ENCODE measurements around the gene NDUFA3. TPM values are rescaled to one million over a fixed set of nuclear protein-coding genes. Genes with fewer than 3 reads are reported as not detected.

Gene NDUFA3
- total RNA-seq, 4 donors from 2014 or later, result 29.5 to 84.9 (median 60.6) TPM

DNA sequence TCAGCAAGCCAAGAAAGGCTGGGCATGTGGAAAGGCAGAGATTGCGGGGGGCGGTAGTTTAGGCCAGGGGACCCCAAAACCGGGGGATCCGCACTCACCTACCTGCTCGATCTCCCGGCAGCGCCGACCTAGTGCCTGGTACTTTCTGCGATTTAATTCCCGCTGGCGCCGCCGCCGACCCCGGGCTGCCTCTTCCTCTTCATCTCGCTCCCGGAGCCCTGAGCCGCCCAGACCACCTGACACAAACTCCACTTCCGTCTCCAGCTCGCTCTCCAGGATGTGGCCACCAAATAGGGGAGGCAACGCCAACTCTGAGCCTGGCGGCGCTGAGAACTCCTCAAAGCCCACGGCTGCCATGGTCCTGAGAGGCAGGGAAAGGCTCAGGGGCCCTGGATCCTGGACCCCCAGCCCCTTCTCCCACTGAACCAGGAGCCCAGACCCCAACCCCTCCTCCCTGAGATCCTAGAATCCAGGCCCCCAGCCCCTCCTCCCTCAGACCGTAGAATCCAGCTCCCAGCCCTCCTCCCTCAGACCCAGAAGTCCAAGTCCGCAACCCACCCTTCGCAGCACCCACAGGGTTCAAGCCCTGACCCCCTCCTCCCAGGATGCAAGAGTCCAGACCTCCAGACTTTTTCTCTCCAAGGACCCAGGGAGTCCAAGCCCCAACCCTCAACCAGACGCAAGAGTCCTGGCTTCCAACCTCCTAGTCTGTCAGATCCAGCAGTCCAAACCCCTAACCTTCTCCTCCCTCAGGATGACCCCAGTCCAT lies 11.9 kb downstream of the NDUFA3 start:
- no peaks in the 10 kb centered on the region for H3K9me3 ChIP-seq
- H3K4me3 ChIP-seq, result peak overlapping the region; percentile 69 to 98 (median 91)
- intact Hi-C loops (cut with DNase I; ENCODE audit: low total_unique reads), result loop anchor here (1.0 kb wide), 4 partner anchors 12 to 350 kb away; partner anchors contain the start of gene NDUFA3
- in situ Hi-C loops (cut with MboI; ENCODE audit: low sequenced_read_pairs in 4 of 4), result loop anchor here in 1 of 4 donors (10.0 to 25.0 kb wide), 2 partner anchors 140 to 998 kb away; partner anchors contain the start of gene PPP1R12C
- peak overlapping the region; percentile 87 to 99 (median 90) for H3K27ac ChIP-seq
- DNase-seq (no peak), ATAC-seq (no peak)
- no peaks in the 10 kb centered on the region for H3K27me3 ChIP-seq
- H3K36me3 ChIP-seq, result peaks cover 0 to 30% of the 10 kb centered on the region in 2 donors
- peaks cover 21% of the 10 kb centered on the region in 2 donors for H3K4me1 ChIP-seq
- TF ChIP-seq, protein P1, sequence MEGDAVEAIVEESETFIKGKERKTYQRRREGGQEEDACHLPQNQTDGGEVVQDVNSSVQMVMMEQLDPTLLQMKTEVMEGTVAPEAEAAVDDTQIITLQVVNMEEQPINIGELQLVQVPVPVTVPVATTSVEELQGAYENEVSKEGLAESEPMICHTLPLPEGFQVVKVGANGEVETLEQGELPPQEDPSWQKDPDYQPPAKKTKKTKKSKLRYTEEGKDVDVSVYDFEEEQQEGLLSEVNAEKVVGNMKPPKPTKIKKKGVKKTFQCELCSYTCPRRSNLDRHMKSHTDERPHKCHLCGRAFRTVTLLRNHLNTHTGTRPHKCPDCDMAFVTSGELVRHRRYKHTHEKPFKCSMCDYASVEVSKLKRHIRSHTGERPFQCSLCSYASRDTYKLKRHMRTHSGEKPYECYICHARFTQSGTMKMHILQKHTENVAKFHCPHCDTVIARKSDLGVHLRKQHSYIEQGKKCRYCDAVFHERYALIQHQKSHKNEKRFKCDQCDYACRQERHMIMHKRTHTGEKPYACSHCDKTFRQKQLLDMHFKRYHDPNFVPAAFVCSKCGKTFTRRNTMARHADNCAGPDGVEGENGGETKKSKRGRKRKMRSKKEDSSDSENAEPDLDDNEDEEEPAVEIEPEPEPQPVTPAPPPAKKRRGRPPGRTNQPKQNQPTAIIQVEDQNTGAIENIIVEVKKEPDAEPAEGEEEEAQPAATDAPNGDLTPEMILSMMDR (IDR thresholded peaks at IDR 0.05 in 4 of 5, conservative IDR thresholded peaks at IDR 0.05 in 1 of 5), result no peak
- TF ChIP-seq POLR2A (IDR thresholded peaks at IDR 0.05), result no peak

DNA sequence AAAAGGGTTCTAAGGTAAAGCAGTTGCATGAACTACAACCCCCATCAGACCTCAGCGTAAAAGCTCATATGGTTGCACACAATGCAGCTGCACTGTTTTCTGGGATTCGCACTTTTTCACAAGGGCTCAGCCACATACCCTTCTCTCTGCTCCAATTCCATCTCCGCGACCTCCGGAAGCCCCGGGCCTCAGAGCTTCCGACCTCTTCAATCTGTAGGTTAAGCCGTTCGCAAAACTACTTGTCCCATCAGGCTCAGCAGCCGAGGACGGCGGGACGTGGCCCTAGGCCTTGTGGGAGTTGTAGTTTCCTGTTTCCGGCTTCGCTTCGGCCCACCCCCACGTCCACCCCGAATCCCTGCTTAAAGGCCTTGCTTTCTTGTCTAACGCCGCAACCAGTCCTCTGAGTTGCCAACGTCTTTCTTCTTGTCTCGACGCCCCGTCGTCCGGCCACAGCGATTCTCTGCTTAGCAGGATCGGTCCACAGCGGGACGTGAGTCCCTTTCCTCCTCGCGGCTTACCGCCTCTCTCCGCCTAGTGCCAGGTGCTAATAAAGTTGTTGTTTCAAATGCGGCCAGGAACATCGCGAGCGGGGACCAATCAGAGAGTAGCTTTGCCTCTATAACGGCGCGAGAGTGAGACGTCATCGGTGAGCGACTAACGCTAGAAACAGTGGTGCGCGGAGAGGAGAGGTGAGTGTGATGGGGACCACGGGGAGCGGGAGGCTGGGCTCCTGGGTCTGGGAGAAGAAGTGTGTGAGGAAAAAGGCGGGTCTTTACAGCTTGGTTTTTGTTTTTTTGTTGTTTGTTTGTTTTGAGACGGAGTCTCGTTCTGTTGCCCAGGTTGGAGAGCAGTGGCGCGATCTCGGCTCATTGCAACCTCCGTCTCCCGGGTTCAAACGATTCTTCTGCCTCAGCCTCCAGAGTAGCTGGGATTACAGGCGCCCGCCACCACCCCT lies 12.7 kb downstream of the NDUFA3 start, which contains the start of the genes PRPF31 and TFPT:
TSS of gene PRPF31 (plus strand) at position 646 of the 955 bp plus-strand sequence. CDS start 2,525 bp downstream, outside the sequence.
TSS of gene TFPT (minus strand) at position 549 of the 955 bp plus-strand sequence. CDS start at position 161, 388 bp downstream.
- peak; percentile 95 to 97 for ATAC-seq
- intact Hi-C loops (cut with DNase I; ENCODE audit: low total_unique reads), result loop anchor here (1.0 kb wide), 4 partner anchors 13 to 349 kb away; partner anchors contain the start of gene NDUFA3
- in situ Hi-C loops (cut with MboI; ENCODE audit: low sequenced_read_pairs in 4 of 4), result loop anchor here in 1 of 4 donors (10.0 to 25.0 kb wide), 2 partner anchors 141 to 997 kb away; partner anchors contain the start of gene PPP1R12C

DNA sequence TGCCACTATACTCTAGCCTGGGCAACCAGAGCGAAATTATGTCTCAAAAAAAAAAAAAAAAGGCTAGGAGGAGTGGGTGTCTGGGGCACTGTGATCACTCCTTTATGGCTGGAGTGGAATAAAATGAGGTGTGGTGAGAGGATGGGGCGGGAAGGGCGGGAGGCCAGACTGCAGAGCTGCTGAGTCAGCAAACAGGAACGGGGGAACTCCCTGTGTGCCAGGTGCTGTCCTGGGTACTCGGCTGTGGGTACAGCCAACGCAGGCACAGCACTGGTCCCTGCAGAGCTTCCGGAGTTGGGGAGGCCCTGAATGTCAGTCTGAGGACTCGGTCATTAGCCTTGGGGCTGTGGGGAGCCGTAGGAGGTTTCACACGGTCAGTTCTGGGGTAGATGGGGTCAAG lies 18.6 kb downstream of the NDUFA3 start:
- in situ Hi-C loops (cut with MboI; ENCODE audit: low sequenced_read_pairs in 4 of 4), result loop anchor here in 1 of 4 donors (25.0 kb wide), 1 partner anchor 991 kb away; the partner anchor contains the start of gene PPP1R12C
- DNase-seq (no peak), ATAC-seq (no peak)
- TF ChIP-seq, protein P1 (IDR thresholded peaks at IDR 0.05 in 4 of 5, conservative IDR thresholded peaks at IDR 0.05 in 1 of 5), result no peak
- TF ChIP-seq POLR2A (IDR thresholded peaks at IDR 0.05), result no peak
- Histone ChIP-seq H3K9me3 (no peaks in the 10 kb centered on the region), H3K27ac (no peak overlapping the region), H3K4me1 (peaks cover 9 to 10% of the 10 kb centered on the region in 2 donors), H3K36me3 (peaks cover 0 to 75% of the 10 kb centered on the region in 2 donors), H3K4me3 (no peak overlapping the region), H3K27me3 (no peaks in the 10 kb centered on the region)
- intact Hi-C loops (cut with DNase I; ENCODE audit: low total_unique reads), result no loop called here

More for the DNA sequence above, 12.7 kb downstream of the NDUFA3 start, which contains the start of the genes PRPF31 and TFPT:
- peak within 1 kb of the TSS; percentile 69 to 98 (median 91) for H3K4me3 ChIP-seq
- no peaks in the 10 kb centered on the region for H3K27me3 ChIP-seq
- H3K4me1 ChIP-seq, result peaks cover 21% of the 10 kb centered on the region in 2 donors
- H3K36me3 ChIP-seq, result peaks cover 0 to 31% of the 10 kb centered on the region in 2 donors
- TF ChIP-seq, protein P1 (IDR thresholded peaks at IDR 0.05 in 4 of 5, conservative IDR thresholded peaks at IDR 0.05 in 1 of 5), result peak in 1 of 5 experiments; percentile 24
- TF ChIP-seq POLR2A (IDR thresholded peaks at IDR 0.05), result peak; percentile 63 to 76
- DNase-seq, result peak; percentile 94 to 95
- no peaks in the 10 kb centered on the region for H3K9me3 ChIP-seq
- peak within 1 kb of the TSS; percentile 87 to 99 (median 90) for H3K27ac ChIP-seq

DNA sequence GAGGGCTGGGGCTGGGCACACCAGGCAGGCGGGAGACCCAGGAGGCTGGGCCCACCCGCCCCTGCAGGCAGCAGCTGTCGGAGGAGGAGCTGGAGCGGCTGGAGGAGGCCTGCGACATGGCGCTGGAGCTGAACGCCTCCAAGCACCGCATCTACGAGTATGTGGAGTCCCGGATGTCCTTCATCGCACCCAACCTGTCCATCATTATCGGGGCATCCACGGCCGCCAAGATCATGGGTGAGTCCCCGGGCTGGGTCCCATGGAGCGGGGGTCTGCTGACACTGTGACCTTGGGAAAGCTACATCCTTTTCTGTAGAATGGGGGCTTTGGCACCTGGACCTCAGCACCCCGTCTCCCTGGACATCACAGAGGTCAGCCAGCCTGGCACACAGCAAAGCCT lies 21.0 kb downstream of the NDUFA3 start:
- peaks cover 2 to 95% of the 10 kb centered on the region in 2 donors for H3K36me3 ChIP-seq
- no peak overlapping the region for H3K27ac ChIP-seq
- H3K4me1 ChIP-seq, result no peaks in the 10 kb centered on the region
- no peaks in the 10 kb centered on the region for H3K27me3 ChIP-seq
- no peak overlapping the region for H3K4me3 ChIP-seq
- intact Hi-C loops (cut with DNase I; ENCODE audit: low total_unique reads), result no loop called here
- in situ Hi-C loops (cut with MboI; ENCODE audit: low sequenced_read_pairs in 4 of 4), result loop anchor here in 1 of 4 donors (25.0 kb wide), 1 partner anchor 989 kb away; the partner anchor contains the start of gene PPP1R12C
- DNase-seq (no peak), ATAC-seq (no peak)
- TF ChIP-seq, protein P1 (IDR thresholded peaks at IDR 0.05 in 4 of 5, conservative IDR thresholded peaks at IDR 0.05 in 1 of 5), result no peak
- no peak for TF ChIP-seq POLR2A (IDR thresholded peaks at IDR 0.05)
- H3K9me3 ChIP-seq, result no peaks in the 10 kb centered on the region
